Osteocyte (in vitro differentiated cells): ENCODE data around the gene CCDC196. TPM values are rescaled to one million over a fixed set of nuclear protein-coding genes. Genes with fewer than 3 reads are reported as not detected.

Experiments
- DNase-seq: peaks from one replicate; pipeline ENCODE4 v3.0.0; 2021; ENCODE audit warnings: mixed read lengths; ENCODE audit not compliant: unreplicated experiment; ENCODE audit errors: extremely low spot score
- H3K27ac Mint-ChIP-seq: one replicate; pipeline ENCODE4 v1.8.0; 2021; ENCODE audit warnings: mild to moderate bottlenecking, mixed read lengths; ENCODE audit not compliant: unreplicated experiment
- H3K27me3 Mint-ChIP-seq: one replicate; pipeline ENCODE4 v1.8.0; 2021; ENCODE audit warnings: mixed read lengths; ENCODE audit not compliant: unreplicated experiment
- H3K36me3 Mint-ChIP-seq: one replicate; pipeline ENCODE4 v1.8.0; 2021; ENCODE audit warnings: mixed read lengths; ENCODE audit not compliant: unreplicated experiment
- H3K4me1 Mint-ChIP-seq: one replicate; pipeline ENCODE4 v1.8.0; 2021; ENCODE audit warnings: mixed read lengths; ENCODE audit not compliant: unreplicated experiment
- H3K4me3 Mint-ChIP-seq: one replicate; pipeline ENCODE4 v1.8.0; 2021; ENCODE audit warnings: mild to moderate bottlenecking, moderate library complexity, mixed read lengths; ENCODE audit not compliant: unreplicated experiment
- H3K9me3 Mint-ChIP-seq: one replicate; pipeline ENCODE4 v1.8.0; 2021; ENCODE audit warnings: mixed read lengths; ENCODE audit not compliant: unreplicated experiment
- total RNA-seq: library from RNA; stranded (reverse); gene quantifications from 2 replicates; pipeline ENCODE4 v1.2.1, GENCODE V29; 2021
- TF ChIP-seq, protein P1 (sequence below): fragments of 200-600 bp; sonication (generic); IDR thresholded peaks from 2 replicates; pipeline ENCODE4 v1.5.0; 2021; ENCODE audit warnings: antibody characterized with exemption, mild to moderate bottlenecking, moderate library complexity

Gene CCDC196
- total RNA-seq, 1 donor from 2014 or later: not detected

DNA sequence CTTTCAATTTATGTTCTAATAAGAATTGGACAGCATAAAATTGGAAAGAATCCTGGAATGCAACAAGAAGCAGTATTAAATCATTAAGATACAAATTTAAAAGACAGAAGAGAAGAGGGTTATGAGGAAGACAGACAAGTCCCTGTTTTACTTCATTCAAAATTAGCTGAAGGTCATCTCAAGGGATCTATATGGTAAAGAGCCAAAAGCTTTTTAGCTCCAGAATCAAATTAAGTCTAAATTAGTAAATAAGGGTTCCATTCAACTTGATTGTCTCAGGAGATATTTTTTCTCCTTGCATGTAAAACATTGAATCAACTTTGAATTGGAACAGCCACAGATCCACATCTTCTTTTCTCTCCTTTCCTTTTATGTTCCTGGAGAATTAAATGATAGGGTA lies 7.6 kb downstream of the CCDC196 start:
- TF ChIP-seq, protein P1, sequence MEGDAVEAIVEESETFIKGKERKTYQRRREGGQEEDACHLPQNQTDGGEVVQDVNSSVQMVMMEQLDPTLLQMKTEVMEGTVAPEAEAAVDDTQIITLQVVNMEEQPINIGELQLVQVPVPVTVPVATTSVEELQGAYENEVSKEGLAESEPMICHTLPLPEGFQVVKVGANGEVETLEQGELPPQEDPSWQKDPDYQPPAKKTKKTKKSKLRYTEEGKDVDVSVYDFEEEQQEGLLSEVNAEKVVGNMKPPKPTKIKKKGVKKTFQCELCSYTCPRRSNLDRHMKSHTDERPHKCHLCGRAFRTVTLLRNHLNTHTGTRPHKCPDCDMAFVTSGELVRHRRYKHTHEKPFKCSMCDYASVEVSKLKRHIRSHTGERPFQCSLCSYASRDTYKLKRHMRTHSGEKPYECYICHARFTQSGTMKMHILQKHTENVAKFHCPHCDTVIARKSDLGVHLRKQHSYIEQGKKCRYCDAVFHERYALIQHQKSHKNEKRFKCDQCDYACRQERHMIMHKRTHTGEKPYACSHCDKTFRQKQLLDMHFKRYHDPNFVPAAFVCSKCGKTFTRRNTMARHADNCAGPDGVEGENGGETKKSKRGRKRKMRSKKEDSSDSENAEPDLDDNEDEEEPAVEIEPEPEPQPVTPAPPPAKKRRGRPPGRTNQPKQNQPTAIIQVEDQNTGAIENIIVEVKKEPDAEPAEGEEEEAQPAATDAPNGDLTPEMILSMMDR: no peak
- DNase-seq: no peak
- peaks cover 4% of the 10 kb centered on the region for H3K4me1 Mint-ChIP-seq
- H3K9me3 Mint-ChIP-seq: no peaks in the 10 kb centered on the region
- H3K36me3 Mint-ChIP-seq: no peaks in the 10 kb centered on the region
- peaks cover 12% of the 10 kb centered on the region for H3K27me3 Mint-ChIP-seq
- H3K4me3 Mint-ChIP-seq: no peak overlapping the region
- no peak overlapping the region for H3K27ac Mint-ChIP-seq

DNA sequence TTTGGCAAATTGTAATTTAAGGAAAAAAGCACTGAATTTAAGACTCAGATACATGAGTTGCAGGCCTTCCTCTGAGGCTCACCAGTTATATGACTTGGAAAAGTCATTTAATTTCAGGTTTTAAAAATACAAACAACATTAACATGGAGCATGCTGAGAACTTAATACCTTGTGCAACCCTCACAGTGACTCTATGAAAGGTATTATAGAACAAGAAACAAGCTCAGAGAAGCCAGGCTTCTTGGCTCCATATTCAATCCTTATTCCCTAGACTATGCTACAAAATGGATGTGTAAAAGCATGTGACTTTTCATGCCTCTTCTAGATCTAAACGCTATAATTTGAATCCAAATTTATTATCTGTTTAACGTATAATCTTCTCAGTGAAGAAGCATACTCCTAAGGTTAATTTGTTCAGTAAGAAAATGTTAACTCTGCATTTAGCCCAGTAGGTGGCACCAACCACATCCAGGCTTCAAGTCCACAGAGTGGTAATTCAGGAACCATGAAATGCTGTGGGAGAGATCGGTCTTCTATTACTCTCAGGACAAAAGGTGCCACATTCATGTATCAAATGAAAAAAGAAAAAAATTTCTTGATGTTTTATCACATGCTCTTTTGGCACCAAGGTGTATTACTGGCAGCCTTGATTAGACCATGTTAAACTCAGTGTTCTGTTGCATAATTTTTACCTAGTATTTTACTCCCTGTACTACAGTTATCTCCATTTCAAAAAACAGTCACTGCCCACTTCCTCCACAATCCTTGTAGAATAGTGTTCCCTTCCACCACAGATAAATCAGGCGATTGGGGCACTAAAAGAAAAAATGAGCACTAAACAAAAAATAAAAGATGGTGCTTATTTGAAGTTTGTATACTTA lies 9.3 kb downstream of the CCDC196 start:
- no peaks in the 10 kb centered on the region for H3K9me3 Mint-ChIP-seq
- DNase-seq: no peak
- peaks cover 4% of the 10 kb centered on the region for H3K4me1 Mint-ChIP-seq
- H3K27me3 Mint-ChIP-seq: peaks cover 7% of the 10 kb centered on the region
- TF ChIP-seq, protein P1: peak; percentile 82
- no peaks in the 10 kb centered on the region for H3K36me3 Mint-ChIP-seq
- H3K27ac Mint-ChIP-seq: no peak overlapping the region
- no peak overlapping the region for H3K4me3 Mint-ChIP-seq

DNA sequence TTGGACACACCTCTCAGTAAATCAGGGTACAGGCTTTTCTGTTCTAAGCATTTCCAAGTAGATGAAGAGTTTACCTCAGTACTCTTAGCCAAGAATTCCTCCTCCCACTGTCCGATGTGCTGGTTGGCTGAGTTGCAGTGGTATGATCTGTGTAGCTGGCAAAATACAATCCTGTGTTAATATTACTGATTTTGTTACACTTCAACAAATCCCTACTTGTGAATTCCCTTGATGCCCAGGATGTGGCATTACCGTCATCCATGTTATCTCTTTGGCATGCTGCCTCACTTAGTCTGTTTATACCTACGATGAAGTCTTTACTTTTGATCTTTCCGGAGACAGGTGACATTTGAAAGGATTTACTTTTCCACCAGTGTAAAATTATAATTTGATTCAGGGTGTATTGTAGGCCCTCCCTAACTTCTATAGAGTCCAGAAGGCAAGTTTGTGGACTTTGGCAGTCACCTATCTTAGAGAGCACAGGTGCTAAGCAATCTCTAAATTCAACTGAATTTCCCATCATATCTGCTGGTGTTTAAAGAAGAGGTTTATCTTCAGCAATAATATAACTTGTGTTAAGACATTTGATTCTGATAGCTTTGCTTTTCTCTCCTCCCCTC lies 10.1 kb downstream of the CCDC196 start:
- H3K36me3 Mint-ChIP-seq: no peaks in the 10 kb centered on the region
- H3K27me3 Mint-ChIP-seq: peaks cover 8% of the 10 kb centered on the region
- no peak for DNase-seq
- no peak overlapping the region for H3K27ac Mint-ChIP-seq
- no peaks in the 10 kb centered on the region for H3K9me3 Mint-ChIP-seq
- H3K4me1 Mint-ChIP-seq: peaks cover 4% of the 10 kb centered on the region
- H3K4me3 Mint-ChIP-seq: no peak overlapping the region
- TF ChIP-seq, protein P1: no peak

DNA sequence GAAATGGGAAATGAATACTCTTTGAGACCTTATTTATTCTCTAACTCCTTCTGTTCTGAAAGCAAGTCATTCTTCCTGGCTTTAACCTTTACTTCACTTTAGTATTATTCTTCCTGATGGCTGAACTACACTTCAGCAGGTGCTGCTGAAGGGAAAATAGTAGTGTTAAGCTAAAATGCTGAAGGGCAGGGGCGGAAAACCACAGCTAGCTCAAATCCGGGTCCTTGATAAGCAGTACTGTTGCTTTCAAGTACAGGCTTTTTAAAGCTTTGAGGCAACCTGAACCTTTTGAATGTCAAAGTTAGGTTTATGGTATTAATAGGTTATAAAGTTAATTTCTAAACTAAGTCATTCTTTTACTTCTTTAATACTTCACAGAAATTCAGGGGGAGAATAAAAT lies 10.7 kb downstream of the CCDC196 start:
- DNase-seq: no peak
- Mint-ChIP-seq H3K27ac (no peak overlapping the region), H3K27me3 (peaks cover 13% of the 10 kb centered on the region), H3K4me1 (peaks cover 4% of the 10 kb centered on the region), H3K36me3 (no peaks in the 10 kb centered on the region), H3K9me3 (no peaks in the 10 kb centered on the region), H3K4me3 (no peak overlapping the region)
- TF ChIP-seq, protein P1: no peak

DNA sequence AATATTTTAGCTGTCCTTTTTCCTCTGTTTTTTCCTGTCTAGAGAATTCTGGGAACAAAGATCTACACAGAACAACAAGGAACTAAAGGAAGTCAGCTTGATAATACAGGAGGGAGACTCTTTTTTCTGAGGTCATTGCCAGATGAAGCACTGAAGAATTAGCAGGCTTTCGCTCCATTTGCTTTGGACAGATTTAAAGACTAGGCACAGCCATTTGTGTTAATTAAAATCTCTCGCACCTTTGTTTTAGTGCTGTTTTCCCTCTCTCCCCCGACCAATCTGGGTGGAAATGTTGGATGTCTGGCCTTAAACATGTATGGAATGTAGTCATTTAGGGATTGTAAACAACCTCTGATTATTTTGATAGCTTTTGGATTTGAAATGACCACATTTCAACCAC lies 12.1 kb downstream of the CCDC196 start:
- no peaks in the 10 kb centered on the region for H3K9me3 Mint-ChIP-seq
- H3K4me1 Mint-ChIP-seq: peaks cover 4% of the 10 kb centered on the region
- peaks cover 14% of the 10 kb centered on the region for H3K27me3 Mint-ChIP-seq
- no peak overlapping the region for H3K27ac Mint-ChIP-seq
- TF ChIP-seq, protein P1: no peak
- no peak for DNase-seq
- H3K4me3 Mint-ChIP-seq: no peak overlapping the region
- H3K36me3 Mint-ChIP-seq: no peaks in the 10 kb centered on the region
